IMR-90 (cell line): Measurements from ENCODE around the gene SCN10A. TPM values are rescaled to one million over a fixed set of nuclear protein-coding genes. Genes with fewer than 3 reads are reported as not detected.

Experiments
- ATAC-seq: fragments of 200-7000 bp; cut with Tn5 transposase; 2 replicates; pipeline ENCODE4 v1.9.1; 2020; ENCODE audit warnings: low read depth, mild to moderate bottlenecking, moderate library complexity
- BruUV-seq: library from RNA; stranded (reverse); fragments of 400-500 nt; replicated peaks from 2 replicates; lab custom pipeline; 2021; lab: Mats Ljungman, UMichigan
- CTCF ChIA-PET: fragments of 300-600 bp; formaldehyde crosslinking; extraction: SDS; loops from one replicate; lab custom pipeline; 2021; ENCODE audit warnings: antibody characterized with exemption; lab: Yijun Ruan, JAX
- POLR2A ChIA-PET: fragments of 300-600 bp; sonication (Branson Sonifier 250); formaldehyde crosslinking; loops from one replicate; lab custom pipeline; 2022; ENCODE audit warnings: antibody characterized with exemption; ENCODE audit not compliant: unreplicated experiment; lab: Charles Lee
- DNase-seq: peaks from one replicate; pipeline ENCODE4 v3.0.0; 2013
- H2AFZ ChIP-seq: replicated peaks from 2 replicates; pipeline ENCODE3; 2013; ENCODE audit warnings: low read length, mild to moderate bottlenecking; ENCODE audit not compliant: poor library complexity
- H2AK5ac ChIP-seq: 2 replicates; pipeline ENCODE4 v1.6.1; 2013; ENCODE audit warnings: low read depth, low read length, inconsistent platforms
- H2AK9ac ChIP-seq: replicated peaks from 2 replicates; pipeline ENCODE3; 2013; ENCODE audit warnings: mild to moderate bottlenecking, low read depth, low read length, moderate library complexity; ENCODE audit not compliant: poor library complexity
- H2BK120ac ChIP-seq: 2 replicates; pipeline ENCODE4 v1.6.1; 2013; ENCODE audit warnings: low read depth, low read length, inconsistent platforms
- H2BK15ac ChIP-seq: 3 replicates; pipeline ENCODE4 v1.6.1; 2013; ENCODE audit warnings: low read depth, low read length, inconsistent platforms
- H2BK20ac ChIP-seq: 2 replicates; pipeline ENCODE4 v1.6.1; 2013; ENCODE audit warnings: low read depth, mild to moderate bottlenecking, inconsistent platforms, low read length, moderate library complexity
- H2BK5ac ChIP-seq: 2 replicates; pipeline ENCODE4 v1.6.1; 2013; ENCODE audit warnings: mild to moderate bottlenecking, low read depth, low read length, inconsistent platforms; ENCODE audit not compliant: poor library complexity, severe bottlenecking
- H3K14ac ChIP-seq: replicated peaks from 2 replicates; pipeline ENCODE4 v1.6.1; 2013; ENCODE audit warnings: low read depth, low read length, inconsistent platforms
- H3K18ac ChIP-seq: 2 replicates; pipeline ENCODE4 v1.6.1; 2013; ENCODE audit warnings: low read depth, low read length, control low read depth
- H3K23ac ChIP-seq: 2 replicates; pipeline ENCODE4 v1.6.1; 2013; ENCODE audit warnings: low read depth, low read length, inconsistent platforms
- H3K27ac ChIP-seq: 2 replicates; pipeline ENCODE4 v1.5.1; 2013; ENCODE audit warnings: mild to moderate bottlenecking, control low read depth, low read length; ENCODE audit not compliant: insufficient read depth
- H3K27me3 ChIP-seq: 2 replicates; pipeline ENCODE4 v1.6.1; 2013; ENCODE audit warnings: low read length; ENCODE audit not compliant: control insufficient read depth, insufficient read depth
- H3K36me3 ChIP-seq: 2 replicates; pipeline ENCODE4 v1.6.1; 2013; ENCODE audit warnings: low read length, mixed read lengths; ENCODE audit not compliant: control insufficient read depth, insufficient read depth
- H3K4ac ChIP-seq: 2 replicates; pipeline ENCODE4 v1.6.1; 2013; ENCODE audit warnings: low read depth, low read length, inconsistent platforms
- H3K4me1 ChIP-seq: 2 replicates; pipeline ENCODE4 v1.6.1; 2013; ENCODE audit warnings: low read length, mixed read lengths; ENCODE audit not compliant: control insufficient read depth, insufficient read depth
- H3K4me2 ChIP-seq: 2 replicates; pipeline ENCODE4 v1.6.1; 2013; ENCODE audit warnings: low read depth, mild to moderate bottlenecking, control low read depth, low read length, moderate library complexity
- H3K4me3 ChIP-seq: 2 replicates; pipeline ENCODE4 v1.5.1; 2013; ENCODE audit warnings: low read depth, mild to moderate bottlenecking, control low read depth, low read length, moderate library complexity; ENCODE audit not compliant: insufficient read depth
- H3K56ac ChIP-seq: 2 replicates; pipeline ENCODE4 v1.6.1; 2013; ENCODE audit warnings: low read length, inconsistent platforms; ENCODE audit not compliant: insufficient read depth; ENCODE audit errors: extremely low read depth
- H3K79me1 ChIP-seq, 2 experiments: 2 replicates each; pipeline ENCODE4 v1.6.1; 2013; ENCODE audit warnings: low read length in 2 of 2, inconsistent platforms in 1 of 2, low read depth in 1 of 2
- H3K9ac ChIP-seq: 2 replicates; pipeline ENCODE4 v1.6.1; 2013; ENCODE audit warnings: low read depth, low read length, control low read depth
- H3K9me1 ChIP-seq: 2 replicates; pipeline ENCODE4 v1.6.1; 2013; ENCODE audit warnings: low read length, inconsistent platforms; ENCODE audit not compliant: insufficient read depth
- H3K9me3 ChIP-seq: 2 replicates; pipeline ENCODE4 v1.6.1; 2013; ENCODE audit warnings: low read length; ENCODE audit not compliant: control insufficient read depth, insufficient read depth
- H4K20me1 ChIP-seq: 2 replicates; pipeline ENCODE4 v1.6.1; 2013; ENCODE audit warnings: low read length, inconsistent platforms; ENCODE audit not compliant: insufficient read depth
- H4K5ac ChIP-seq: 2 replicates; pipeline ENCODE4 v1.6.1; 2013; ENCODE audit warnings: mild to moderate bottlenecking, low read depth, low read length, control low read depth
- H4K8ac ChIP-seq, 2 experiments: 2 replicates each; pipeline ENCODE4 v1.6.1; 2013; ENCODE audit warnings: low read depth in 2 of 2, low read length in 2 of 2, control low read depth in 1 of 2, inconsistent platforms in 1 of 2
- H4K91ac ChIP-seq: 2 replicates; pipeline ENCODE4 v1.6.1; 2013; ENCODE audit warnings: low read depth, low read length, inconsistent platforms; ENCODE audit not compliant: insufficient read depth
- BHLHE40 ChIP-seq: fragments of 150-350 bp; IDR thresholded peaks from 2 replicates; pipeline ENCODE4 v1.6.1; 2016; ENCODE audit warnings: mild to moderate bottlenecking, low read depth, low read length
- CEBPB ChIP-seq: IDR thresholded peaks from 2 replicates; pipeline ENCODE4 v1.6.1; 2012; ENCODE audit warnings: low read depth, low read length, improper control_type of control experiment
- CHD1 ChIP-seq: IDR thresholded peaks from 2 replicates; pipeline ENCODE4 v1.6.1; 2012; ENCODE audit warnings: low read depth, low read length, improper control_type of control experiment
- CTCF ChIP-seq: conservative IDR thresholded peaks from 2 replicates; pipeline ENCODE4 v1.5.1; 2012; ENCODE audit warnings: mild to moderate bottlenecking, low read depth, low read length, improper control_type of control experiment
- FOS ChIP-seq: fragments of 150-350 bp; IDR thresholded peaks from 2 replicates; pipeline ENCODE4 v1.6.1; 2016; ENCODE audit warnings: low read depth, low read length
- MAFK ChIP-seq: IDR thresholded peaks from 2 replicates; pipeline ENCODE4 v1.6.1; 2012; ENCODE audit warnings: low read depth, low read length, improper control_type of control experiment
- MAZ ChIP-seq: IDR thresholded peaks from 2 replicates; pipeline ENCODE4 v1.6.1; 2012; ENCODE audit warnings: low read depth, mild to moderate bottlenecking, low read length, improper control_type of control experiment, moderate library complexity, borderline replicate concordance
- MXI1 ChIP-seq: IDR thresholded peaks from 2 replicates; pipeline ENCODE4 v1.6.1; 2012; ENCODE audit warnings: low read depth, mild to moderate bottlenecking, low read length, moderate library complexity, borderline replicate concordance
- NFE2L2 ChIP-seq: fragments of 150-350 bp; IDR thresholded peaks from 2 replicates; pipeline ENCODE4 v1.6.1; 2016; ENCODE audit warnings: low read depth, mild to moderate bottlenecking, low read length
- POLR2A ChIP-seq: IDR thresholded peaks from 2 replicates; pipeline ENCODE4 v1.6.1; 2012; ENCODE audit warnings: mild to moderate bottlenecking, low read depth, low read length
- RAD21 ChIP-seq: IDR thresholded peaks from 2 replicates; pipeline ENCODE4 v1.6.1; 2012; ENCODE audit warnings: low read length, improper control_type of control experiment
- RCOR1 ChIP-seq: IDR thresholded peaks from 2 replicates; pipeline ENCODE4 v1.6.1; 2012; ENCODE audit warnings: mild to moderate bottlenecking, low read length, improper control_type of control experiment; ENCODE audit not compliant: insufficient replicate concordance
- RFX5 ChIP-seq: IDR thresholded peaks from 2 replicates; pipeline ENCODE4 v1.8.0; 2012; ENCODE audit warnings: low read depth, mild to moderate bottlenecking, low read length, moderate library complexity
- SMC3 ChIP-seq: fragments of 150-350 bp; IDR thresholded peaks from 2 replicates; pipeline ENCODE4 v1.6.1; 2016; ENCODE audit warnings: low read depth, mild to moderate bottlenecking, antibody characterized with exemption, low read length, moderate library complexity
- USF2 ChIP-seq: fragments of 150-350 bp; IDR thresholded peaks from 2 replicates; pipeline ENCODE4 v1.6.1; 2017; ENCODE audit warnings: mild to moderate bottlenecking, antibody characterized with exemption, low read length, low read depth
- whole genome bisulfite sequencing, 2 experiments: methylation state at CpG; one replicate each; pipeline versions ENCODE4 v1.1.5 to v1.1.7; 2013; ENCODE audit warnings: missing lambda C conversion rate in 2 of 2; ENCODE audit not compliant: insufficient read length in 1 of 2; ENCODE audit errors: extremely low coverage in 2 of 2; 5-methylcytosine and 5-hydroxymethylcytosine counted together
- dilution Hi-C: fragments of 300-500 bp; cut with HindIII; formaldehyde crosslinking; loops from one replicate; pipeline ENCODE4 v1.14.3; 2018; ENCODE audit warnings: low sequenced_read_pairs; ENCODE audit not compliant: unreplicated experiment
- in situ Hi-C: fragments of 300-500 bp; cut with MboI; formaldehyde crosslinking; loops from 3 replicates; pipeline ENCODE4 v1.14.3; 2019; ENCODE audit warnings: low sequenced_read_pairs, inconsistent platforms, mixed read lengths
- intact Hi-C: fragments of 100-400 bp; cut with micrococcal nuclease; formaldehyde crosslinking; loops from 2 replicates; pipeline ENCODE4 v1.10.0; 2022
- polyA plus RNA-seq, 3 experiments: library from polyadenylated mRNA; depleted of rRNA; stranded (reverse); fragments of >200 nt; gene quantifications; 2 replicates each; pipeline ENCODE4 v1.2.3, GENCODE V29; 2012; ENCODE audit warnings: low replicate concordance in 1 of 3
- total RNA-seq: library from RNA; depleted of rRNA; stranded (reverse); fragments of >200 nt; gene quantifications from 2 replicates; pipeline ENCODE4 v1.2.3, GENCODE V29; 2012
- TF ChIP-seq, protein P1 (sequence below): fragments of 150-350 bp; IDR thresholded peaks from 2 replicates; pipeline ENCODE4 v1.6.1; 2016; ENCODE audit warnings: low read depth, mild to moderate bottlenecking, low read length, moderate library complexity, borderline replicate concordance

SCN10A gene
- total and polyA plus RNA-seq, 2 of the 4 experiments (the other 2 are of a cell fraction), result not detected

DNA sequence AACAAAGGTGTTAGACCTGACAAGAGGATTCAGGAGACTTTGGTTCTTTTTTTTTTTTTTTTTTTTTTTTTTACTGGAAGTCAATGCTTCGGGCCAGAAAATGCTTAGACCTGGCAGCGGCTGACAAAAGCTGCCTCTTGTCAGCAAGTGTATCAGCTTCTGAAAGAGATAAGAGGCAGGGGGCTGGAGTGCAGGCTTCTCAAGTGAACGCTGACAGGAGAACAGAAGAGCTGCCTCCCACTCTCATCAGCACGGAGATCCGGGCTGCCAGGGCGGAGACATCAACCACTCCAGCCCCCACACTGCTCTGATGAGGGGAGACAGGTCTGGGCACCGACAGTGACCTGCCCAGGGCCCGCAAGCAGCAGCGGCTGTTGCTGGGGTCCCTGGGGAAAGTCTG is 157.2 kb downstream of the SCN10A start:
- Histone ChIP-seq H2BK120ac (no peak overlapping the region), H2BK15ac (no peak overlapping the region), H3K79me1 (no peaks in the 10 kb centered on the region), H3K4me3 (no peak overlapping the region), H3K9me3 (no peaks in the 10 kb centered on the region), H3K36me3 (no peaks in the 10 kb centered on the region), H2BK20ac (no peak overlapping the region), H2AK5ac (no peak overlapping the region), H4K20me1 (no peaks in the 10 kb centered on the region), H2AK9ac (no peak overlapping the region), H2BK5ac (no peak overlapping the region), H4K8ac (no peak overlapping the region), H4K91ac (no peak overlapping the region), H4K5ac (no peak overlapping the region), H3K9me1 (no peaks in the 10 kb centered on the region; the same call in 1 of the 2 replicates), H3K18ac (no peak overlapping the region), H3K14ac (no peak overlapping the region), H2AFZ (no peak overlapping the region), H3K23ac (no peak overlapping the region), H3K27ac (no peak overlapping the region), H3K56ac (no peak overlapping the region), H3K9ac (no peak overlapping the region), H3K27me3 (peaks cover 38% of the 10 kb centered on the region), H3K4me2 (no peak overlapping the region), H3K4me1 (no peaks in the 10 kb centered on the region), H3K4ac (no peak overlapping the region)
- ChIA-PET POLR2A (no interaction called here), CTCF (interaction anchor here (0.6 kb wide), 1 partner anchor 265 kb away, joined by 3 read pairs; no protein-coding TSS in a partner anchor)
- no TSS peak for BruUV-seq
- in situ Hi-C loops, result no loop called here
- ATAC-seq (no peak), DNase-seq (no peak)
- dilution Hi-C loops, result no loop called here
- WGBS, 2 experiments, result no CpG with 5 or more reads among the region's 9 CpGs
- intact Hi-C loops, result loop anchor here (10.0 kb wide), 1 partner anchor 304 kb away; no protein-coding TSS in a partner anchor
- TF ChIP-seq MXI1, result no peak
- no peak for TF ChIP-seq CHD1
- no peak for TF ChIP-seq NFE2L2
- TF ChIP-seq CEBPB, result no peak
- no peak for TF ChIP-seq USF2
- no peak for TF ChIP-seq MAFK
- TF ChIP-seq SMC3, result no peak
- TF ChIP-seq POLR2A, result no peak
- no peak for TF ChIP-seq RAD21
- no peak for TF ChIP-seq RFX5
- TF ChIP-seq MAZ, result no peak
- TF ChIP-seq, protein P1, sequence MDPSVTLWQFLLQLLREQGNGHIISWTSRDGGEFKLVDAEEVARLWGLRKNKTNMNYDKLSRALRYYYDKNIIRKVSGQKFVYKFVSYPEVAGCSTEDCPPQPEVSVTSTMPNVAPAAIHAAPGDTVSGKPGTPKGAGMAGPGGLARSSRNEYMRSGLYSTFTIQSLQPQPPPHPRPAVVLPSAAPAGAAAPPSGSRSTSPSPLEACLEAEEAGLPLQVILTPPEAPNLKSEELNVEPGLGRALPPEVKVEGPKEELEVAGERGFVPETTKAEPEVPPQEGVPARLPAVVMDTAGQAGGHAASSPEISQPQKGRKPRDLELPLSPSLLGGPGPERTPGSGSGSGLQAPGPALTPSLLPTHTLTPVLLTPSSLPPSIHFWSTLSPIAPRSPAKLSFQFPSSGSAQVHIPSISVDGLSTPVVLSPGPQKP, result no peak
- TF ChIP-seq BHLHE40, result no peak
- no peak for TF ChIP-seq CTCF
- no peak for TF ChIP-seq FOS
- no peak for TF ChIP-seq RCOR1
